GM18519 (cell line): ENCODE results near the gene RET.

Experiments used
- ATAC-seq: cut with Tn5 transposase; IDR thresholded peaks from one replicate; pipeline ENCODE4 v1.9.1; 2021; ENCODE audit warnings: mild to moderate bottlenecking, moderate library complexity; ENCODE audit not compliant: unreplicated experiment, low FRiP score

Gene RET

GRCh38 chr10:43044448-43044921 is 32.4 kb upstream of the RET start:
- ATAC-seq, result no peak

- no peak for ATAC-seq
Observed at GRCh38 chr10:43044961-43045621, 31.8 kb upstream of the RET start.

GRCh38 chr10:43045631-43046287 is 31.1 kb upstream of the RET start:
- no peak for ATAC-seq

- ATAC-seq, result no peak
Observed at GRCh38 chr10:43046288-43046991, 30.4 kb upstream of the RET start.

- no peak for ATAC-seq
Observed at GRCh38 chr10:43047288-43047970, 29.4 kb upstream of the RET start.

GRCh38 chr10:43048301-43049051 is 28.4 kb upstream of the RET start:
- ATAC-seq, result no peak

- no peak for ATAC-seq
Observed at GRCh38 chr10:43049081-43049551, 27.8 kb upstream of the RET start.

- no peak for ATAC-seq
Observed at GRCh38 chr10:43050011-43050410, 26.9 kb upstream of the RET start.

- ATAC-seq, result no peak
Observed at GRCh38 chr10:43053825-43054224, 23.0 kb upstream of the RET start.

GRCh38 chr10:43054593-43054992 is 22.3 kb upstream of the RET start:
- ATAC-seq, result no peak

GRCh38 chr10:43055217-43055616 is 21.7 kb upstream of the RET start:
- no peak for ATAC-seq

- no peak for ATAC-seq
Observed at GRCh38 chr10:43055991-43056567, 20.8 kb upstream of the RET start.

GRCh38 chr10:43056568-43057011 is 20.3 kb upstream of the RET start:
- no peak for ATAC-seq

- ATAC-seq, result no peak
Observed at GRCh38 chr10:43057231-43057711, 19.6 kb upstream of the RET start.

GRCh38 chr10:43057831-43058340 is 19.0 kb upstream of the RET start:
- no peak for ATAC-seq

GRCh38 chr10:43058716-43059335 is 18.0 kb upstream of the RET start:
- ATAC-seq, result no peak

- ATAC-seq, result no peak
Observed at GRCh38 chr10:43059336-43059720, 17.5 kb upstream of the RET start.

GRCh38 chr10:43059828-43060227 is 17.0 kb upstream of the RET start:
- no peak for ATAC-seq

GRCh38 chr10:43060291-43060690 is 16.6 kb upstream of the RET start:
- ATAC-seq, result no peak
